ENCODE data around the gene GBF1. TPM values are rescaled to one million over a fixed set of nuclear protein-coding genes. Genes with fewer than 3 reads are reported as not detected.

Gene GBF1
- total and polyA plus RNA-seq, 12 donors: 20.7 to 60.5 (median 49.3) TPM

- WGBS, 2 donors: 22 to 32% methylated on average over 2 of the region's 2 CpGs
- H3K36me3 ChIP-seq: peaks cover 0 to 20% (median 0%) of the 10 kb centered on the region in 9 donors
- ATAC-seq (no peak), DNase-seq (no peak)
- H3K4me1 ChIP-seq: peaks cover 8 to 96% (median 61%) of the 10 kb centered on the region in 9 donors
- intact Hi-C loops (cut with DNase I): loop anchor here in 3 of 10 donors (5.0 to 10.0 kb wide), 3 partner anchors 48 to 53 kb away; no protein-coding TSS in a partner anchor
- no peak overlapping the region for H3K4me3 ChIP-seq
- no peak for TF ChIP-seq CTCF (IDR thresholded peaks at IDR 0.05)
- H3K27me3 ChIP-seq: no peaks in the 10 kb centered on the region
- no peaks in the 10 kb centered on the region for H3K9me3 ChIP-seq
- peak overlapping the region in 6 of 10 donors; percentile 0 to 88 (median 70) for H3K27ac ChIP-seq
Observed at GRCh38 chr10:102283890-102284289, 38.6 kb downstream of the GBF1 start.

GRCh38 chr10:102284531-102284930 lies 39.2 kb downstream of the GBF1 start:
- no peaks in the 10 kb centered on the region for H3K27me3 ChIP-seq
- H3K4me1 ChIP-seq: peaks cover 8 to 94% (median 54%) of the 10 kb centered on the region in 9 donors
- intact Hi-C loops (cut with DNase I): loop anchor here in 3 of 10 donors (5.0 to 10.0 kb wide), 3 partner anchors 48 to 53 kb away; no protein-coding TSS in a partner anchor
- DNase-seq (no peak), ATAC-seq (no peak)
- 94% methylated on average over 2 of the region's 2 CpGs for WGBS, 2 donors
- peak overlapping the region in 5 of 10 donors; percentile 0 to 85 (median 33) for H3K27ac ChIP-seq
- H3K4me3 ChIP-seq: no peak overlapping the region
- no peak for TF ChIP-seq CTCF (IDR thresholded peaks at IDR 0.05)
- peaks cover 0 to 20% (median 0%) of the 10 kb centered on the region in 9 donors for H3K36me3 ChIP-seq
- H3K9me3 ChIP-seq: no peaks in the 10 kb centered on the region

- H3K27ac ChIP-seq: peak overlapping the region in 2 of 10 donors; percentile 26 to 33
- H3K27me3 ChIP-seq: no peaks in the 10 kb centered on the region
- no peak for TF ChIP-seq CTCF (IDR thresholded peaks at IDR 0.05)
- peaks cover 5 to 92% (median 48%) of the 10 kb centered on the region in 9 donors for H3K4me1 ChIP-seq
- intact Hi-C loops (cut with DNase I): loop anchor here in 1 of 10 donors (10.0 kb wide), 1 partner anchor 50 kb away; no protein-coding TSS in a partner anchor
- DNase-seq: no peak
- no peaks in the 10 kb centered on the region for H3K9me3 ChIP-seq
- no peak for ATAC-seq
- 95 to 100% methylated on average over 2 of the region's 2 CpGs for WGBS, 2 donors
- no peak overlapping the region for H3K4me3 ChIP-seq
- H3K36me3 ChIP-seq: peaks cover 0 to 20% (median 0%) of the 10 kb centered on the region in 9 donors
Observed at GRCh38 chr10:102285133-102285532, 39.8 kb downstream of the GBF1 start.

- 31 to 36% methylated on average over 2 of the region's 2 CpGs for WGBS, 2 donors
- DNase-seq: no peak
- Histone ChIP-seq H3K27me3 (no peaks in the 10 kb centered on the region), H3K36me3 (peaks cover 0 to 20% (median 0%) of the 10 kb centered on the region in 9 donors), H3K4me1 (peaks cover 5 to 92% (median 47%) of the 10 kb centered on the region in 9 donors), H3K9me3 (no peaks in the 10 kb centered on the region), H3K4me3 (no peak overlapping the region), H3K27ac (peak overlapping the region in 2 of 10 donors; percentile 5 to 26)
- no peak for TF ChIP-seq CTCF (IDR thresholded peaks at IDR 0.05)
- intact Hi-C loops (cut with DNase I): loop anchor here in 1 of 10 donors (10.0 kb wide), 1 partner anchor 49 kb away; no protein-coding TSS in a partner anchor
- ATAC-seq: no peak
Observed at GRCh38 chr10:102286216-102286615, 40.9 kb downstream of the GBF1 start.
